WTC11 (cell line): ENCODE data around the gene TMCC1.

Source experiments
- ETV6 ChIP-seq: sonication (generic); formaldehyde crosslinking; IDR thresholded peaks from 2 replicates; pipeline ENCODE4 v1.8.1; 2022; ENCODE audit warnings: mild to moderate bottlenecking, missing genetic modification reagents
- FOXP1 ChIP-seq: sonication (generic); formaldehyde crosslinking; IDR thresholded peaks from 2 replicates; pipeline ENCODE4 v1.8.0; 2022; ENCODE audit warnings: missing genetic modification reagents, mild to moderate bottlenecking, moderate library complexity, borderline replicate concordance
- MAX ChIP-seq: sonication (generic); formaldehyde crosslinking; IDR thresholded peaks from 2 replicates; pipeline ENCODE4 v1.8.0; 2022; ENCODE audit warnings: mild to moderate bottlenecking, missing genetic modification reagents
- NFYB ChIP-seq: sonication (generic); formaldehyde crosslinking; conservative IDR thresholded peaks from 2 replicates; pipeline ENCODE4 v1.8.0; 2022; ENCODE audit warnings: low read depth, missing genetic modification reagents
- NR2C2 ChIP-seq: sonication (generic); formaldehyde crosslinking; IDR thresholded peaks from 2 replicates; pipeline ENCODE4 v1.8.0; 2022; ENCODE audit warnings: mild to moderate bottlenecking, missing genetic modification reagents
- NR3C1 ChIP-seq: sonication (generic); formaldehyde crosslinking; conservative IDR thresholded peaks from 2 replicates; pipeline ENCODE4 v1.8.1; 2023; ENCODE audit warnings: low read depth, mild to moderate bottlenecking, missing genetic modification reagents
- TEAD4 ChIP-seq: sonication (generic); formaldehyde crosslinking; IDR thresholded peaks from 2 replicates; pipeline ENCODE4 v1.8.0; 2022; ENCODE audit warnings: mild to moderate bottlenecking, missing genetic modification reagents
- ZNF121 ChIP-seq: sonication (generic); formaldehyde crosslinking; IDR thresholded peaks from 2 replicates; pipeline ENCODE4 v1.8.0; 2023; ENCODE audit warnings: missing genetic modification reagents
- ZNF396 ChIP-seq: fragments of 250-450 bp; sonication (Bioruptor Pico); IDR thresholded peaks from 2 replicates; pipeline ENCODE4 v1.8.0; 2021; ENCODE audit warnings: mild to moderate bottlenecking, moderate library complexity, borderline replicate concordance
- TF ChIP-seq, protein P1 (sequence below): sonication (generic); formaldehyde crosslinking; IDR thresholded peaks from 2 replicates; pipeline ENCODE4 v1.8.1; 2023; ENCODE audit warnings: mild to moderate bottlenecking, missing genetic modification reagents, moderate library complexity
- TF ChIP-seq, protein P2 (sequence below): fragments of 250-450 bp; sonication (Bioruptor Pico); IDR thresholded peaks from 2 replicates; pipeline ENCODE4 v1.8.0; 2021; ENCODE audit warnings: mild to moderate bottlenecking
- TF ChIP-seq, protein P3 (sequence below): sonication (generic); formaldehyde crosslinking; IDR thresholded peaks from 2 replicates; pipeline ENCODE4 v1.8.0; 2022; ENCODE audit warnings: mild to moderate bottlenecking, missing genetic modification reagents
- TF ChIP-seq, protein P4 (sequence below): fragments of 200-600 bp; IDR thresholded peaks from 2 replicates; pipeline ENCODE4 v1.8.0; 2022; ENCODE audit warnings: antibody characterized with exemption
- TF ChIP-seq, protein P5 (sequence below): sonication (generic); formaldehyde crosslinking; IDR thresholded peaks from 2 replicates; pipeline ENCODE4 v1.8.1; 2023; ENCODE audit warnings: mild to moderate bottlenecking, missing genetic modification reagents

DNA sequence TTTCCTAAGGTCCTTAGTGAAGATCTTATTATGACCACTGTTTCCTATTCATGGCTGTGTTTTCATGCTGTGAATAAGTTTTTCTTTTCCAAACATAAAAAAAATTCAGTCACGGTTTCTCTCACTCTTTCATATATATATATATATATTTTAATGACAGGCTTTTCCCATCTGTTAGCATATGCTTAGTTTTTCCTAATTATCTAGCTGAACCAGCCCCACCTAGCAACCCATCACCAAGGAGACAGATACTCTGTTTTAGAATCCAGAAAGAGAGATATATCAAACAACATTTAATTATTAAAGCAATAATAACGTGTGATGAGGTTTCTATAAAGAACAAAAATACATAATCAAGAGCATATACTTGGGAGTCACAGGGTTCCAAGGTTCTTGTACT lies 58.3 kb downstream of the TMCC1 start:
- TF ChIP-seq, protein P1, sequence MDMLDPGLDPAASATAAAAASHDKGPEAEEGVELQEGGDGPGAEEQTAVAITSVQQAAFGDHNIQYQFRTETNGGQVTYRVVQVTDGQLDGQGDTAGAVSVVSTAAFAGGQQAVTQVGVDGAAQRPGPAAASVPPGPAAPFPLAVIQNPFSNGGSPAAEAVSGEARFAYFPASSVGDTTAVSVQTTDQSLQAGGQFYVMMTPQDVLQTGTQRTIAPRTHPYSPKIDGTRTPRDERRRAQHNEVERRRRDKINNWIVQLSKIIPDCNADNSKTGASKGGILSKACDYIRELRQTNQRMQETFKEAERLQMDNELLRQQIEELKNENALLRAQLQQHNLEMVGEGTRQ (CRISPR knock-in tag): no peak
- no peak for TF ChIP-seq FOXP1 (CRISPR knock-in tag)
- TF ChIP-seq, protein P2, sequence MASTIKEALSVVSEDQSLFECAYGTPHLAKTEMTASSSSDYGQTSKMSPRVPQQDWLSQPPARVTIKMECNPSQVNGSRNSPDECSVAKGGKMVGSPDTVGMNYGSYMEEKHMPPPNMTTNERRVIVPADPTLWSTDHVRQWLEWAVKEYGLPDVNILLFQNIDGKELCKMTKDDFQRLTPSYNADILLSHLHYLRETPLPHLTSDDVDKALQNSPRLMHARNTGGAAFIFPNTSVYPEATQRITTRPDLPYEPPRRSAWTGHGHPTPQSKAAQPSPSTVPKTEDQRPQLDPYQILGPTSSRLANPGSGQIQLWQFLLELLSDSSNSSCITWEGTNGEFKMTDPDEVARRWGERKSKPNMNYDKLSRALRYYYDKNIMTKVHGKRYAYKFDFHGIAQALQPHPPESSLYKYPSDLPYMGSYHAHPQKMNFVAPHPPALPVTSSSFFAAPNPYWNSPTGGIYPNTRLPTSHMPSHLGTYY (CRISPR knock-in tag): no peak
- TF ChIP-seq MAX: no peak
- no peak for TF ChIP-seq NR3C1 (CRISPR knock-in tag)
- TF ChIP-seq ETV6 (CRISPR knock-in tag): no peak
- TF ChIP-seq, protein P3, sequence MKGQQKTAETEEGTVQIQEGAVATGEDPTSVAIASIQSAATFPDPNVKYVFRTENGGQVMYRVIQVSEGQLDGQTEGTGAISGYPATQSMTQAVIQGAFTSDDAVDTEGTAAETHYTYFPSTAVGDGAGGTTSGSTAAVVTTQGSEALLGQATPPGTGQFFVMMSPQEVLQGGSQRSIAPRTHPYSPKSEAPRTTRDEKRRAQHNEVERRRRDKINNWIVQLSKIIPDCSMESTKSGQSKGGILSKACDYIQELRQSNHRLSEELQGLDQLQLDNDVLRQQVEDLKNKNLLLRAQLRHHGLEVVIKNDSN (CRISPR knock-in tag): no peak
- TF ChIP-seq, protein P4, sequence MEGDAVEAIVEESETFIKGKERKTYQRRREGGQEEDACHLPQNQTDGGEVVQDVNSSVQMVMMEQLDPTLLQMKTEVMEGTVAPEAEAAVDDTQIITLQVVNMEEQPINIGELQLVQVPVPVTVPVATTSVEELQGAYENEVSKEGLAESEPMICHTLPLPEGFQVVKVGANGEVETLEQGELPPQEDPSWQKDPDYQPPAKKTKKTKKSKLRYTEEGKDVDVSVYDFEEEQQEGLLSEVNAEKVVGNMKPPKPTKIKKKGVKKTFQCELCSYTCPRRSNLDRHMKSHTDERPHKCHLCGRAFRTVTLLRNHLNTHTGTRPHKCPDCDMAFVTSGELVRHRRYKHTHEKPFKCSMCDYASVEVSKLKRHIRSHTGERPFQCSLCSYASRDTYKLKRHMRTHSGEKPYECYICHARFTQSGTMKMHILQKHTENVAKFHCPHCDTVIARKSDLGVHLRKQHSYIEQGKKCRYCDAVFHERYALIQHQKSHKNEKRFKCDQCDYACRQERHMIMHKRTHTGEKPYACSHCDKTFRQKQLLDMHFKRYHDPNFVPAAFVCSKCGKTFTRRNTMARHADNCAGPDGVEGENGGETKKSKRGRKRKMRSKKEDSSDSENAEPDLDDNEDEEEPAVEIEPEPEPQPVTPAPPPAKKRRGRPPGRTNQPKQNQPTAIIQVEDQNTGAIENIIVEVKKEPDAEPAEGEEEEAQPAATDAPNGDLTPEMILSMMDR: no peak
- TF ChIP-seq, protein P5, sequence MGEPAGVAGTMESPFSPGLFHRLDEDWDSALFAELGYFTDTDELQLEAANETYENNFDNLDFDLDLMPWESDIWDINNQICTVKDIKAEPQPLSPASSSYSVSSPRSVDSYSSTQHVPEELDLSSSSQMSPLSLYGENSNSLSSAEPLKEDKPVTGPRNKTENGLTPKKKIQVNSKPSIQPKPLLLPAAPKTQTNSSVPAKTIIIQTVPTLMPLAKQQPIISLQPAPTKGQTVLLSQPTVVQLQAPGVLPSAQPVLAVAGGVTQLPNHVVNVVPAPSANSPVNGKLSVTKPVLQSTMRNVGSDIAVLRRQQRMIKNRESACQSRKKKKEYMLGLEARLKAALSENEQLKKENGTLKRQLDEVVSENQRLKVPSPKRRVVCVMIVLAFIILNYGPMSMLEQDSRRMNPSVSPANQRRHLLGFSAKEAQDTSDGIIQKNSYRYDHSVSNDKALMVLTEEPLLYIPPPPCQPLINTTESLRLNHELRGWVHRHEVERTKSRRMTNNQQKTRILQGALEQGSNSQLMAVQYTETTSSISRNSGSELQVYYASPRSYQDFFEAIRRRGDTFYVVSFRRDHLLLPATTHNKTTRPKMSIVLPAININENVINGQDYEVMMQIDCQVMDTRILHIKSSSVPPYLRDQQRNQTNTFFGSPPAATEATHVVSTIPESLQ (CRISPR knock-in tag): no peak
- TF ChIP-seq ZNF396 (CRISPR knock-in tag): no peak
- TF ChIP-seq NFYB (CRISPR knock-in tag): no peak
- no peak for TF ChIP-seq ZNF121 (CRISPR knock-in tag)
- TF ChIP-seq NR2C2 (CRISPR knock-in tag): no peak
- no peak for TF ChIP-seq TEAD4 (CRISPR knock-in tag)
